A549 (cell line): ENCODE results near the gene LBP.

Source experiments
- BHLHE40 ChIP-seq: IDR thresholded peaks from 2 replicates; pipeline ENCODE4 v1.6.1; 2012; ENCODE audit warnings: low read depth, low read length, inconsistent platforms
- CBX8 ChIP-seq: fragments of 200-600 bp; sonication (generic); IDR thresholded peaks from 2 replicates; pipeline ENCODE4 v1.6.1; 2016
- CHD4 ChIP-seq: fragments of 200-600 bp; sonication (generic); IDR thresholded peaks from 2 replicates; pipeline ENCODE4 v1.6.1; 2016; ENCODE audit warnings: antibody characterized with exemption, mild to moderate bottlenecking, borderline replicate concordance
- CTCF ChIP-seq: fragments of >200 bp; sonication (Bioruptor Twin); formaldehyde crosslinking; IDR thresholded peaks from 3 replicates; pipeline ENCODE4 v1.5.1; 2016
- EP300 ChIP-seq, 2 experiments: fragments of >200 bp; sonication (Bioruptor Twin); formaldehyde crosslinking; IDR thresholded peaks; 2 replicates in 1 of 2; 3 replicates in 1 of 2; pipeline ENCODE4 v1.6.1; 2016 to 2017
- ESRRA ChIP-seq: fragments of 150-350 bp; IDR thresholded peaks from 2 replicates; pipeline ENCODE4 v1.6.1; 2014; ENCODE audit warnings: mild to moderate bottlenecking, low read length, borderline replicate concordance
- JUNB ChIP-seq: fragments of >200 bp; sonication (Bioruptor Twin); formaldehyde crosslinking; IDR thresholded peaks from 2 replicates; pipeline ENCODE4 v1.6.1; 2016
- MAFK ChIP-seq: fragments of 450-650 bp; IDR thresholded peaks from 2 replicates; pipeline ENCODE4 v1.6.1; 2014; ENCODE audit not compliant: partially characterized antibody
- NFE2L2 ChIP-seq: fragments of 150-350 bp; conservative IDR thresholded peaks from 2 replicates; pipeline ENCODE4 v1.6.1; 2014; ENCODE audit warnings: low read length
- POLR2A ChIP-seq: IDR thresholded peaks from 2 replicates; pipeline ENCODE4 v1.6.1; 2012; ENCODE audit warnings: mild to moderate bottlenecking, low read length
- REST ChIP-seq: fragments of 200-600 bp; sonication (generic); IDR thresholded peaks from 2 replicates; pipeline ENCODE4 v1.6.1; 2016; ENCODE audit warnings: antibody characterized with exemption, mild to moderate bottlenecking, moderate library complexity
- RFX5 ChIP-seq: fragments of 450-650 bp; IDR thresholded peaks from 2 replicates; pipeline ENCODE4 v1.7.1; 2014; ENCODE audit warnings: antibody characterized with exemption, mild to moderate bottlenecking, moderate library complexity
- RNF2 ChIP-seq: fragments of 200-600 bp; sonication (generic); IDR thresholded peaks from 2 replicates; pipeline ENCODE4 v1.6.1; 2016; ENCODE audit warnings: low read depth, mild to moderate bottlenecking, antibody characterized with exemption, moderate library complexity, borderline replicate concordance
- ZC3H11A ChIP-seq: fragments of 450-650 bp; IDR thresholded peaks from 2 replicates; pipeline ENCODE4 v1.6.1; 2014; ENCODE audit warnings: antibody characterized with exemption, mild to moderate bottlenecking

GRCh38 chr20:38324159-38324558 is 22.1 kb upstream of the LBP start:
- TF ChIP-seq NFE2L2: no peak
- TF ChIP-seq RNF2: no peak
- no peak for TF ChIP-seq CTCF
- TF ChIP-seq POLR2A: no peak
- TF ChIP-seq EP300 (IDR thresholded peaks at IDR 0.05): no peak
- TF ChIP-seq MAFK: no peak
- no peak for TF ChIP-seq CHD4
- no peak for TF ChIP-seq JUNB
- TF ChIP-seq ESRRA: no peak
- no peak for TF ChIP-seq REST
- TF ChIP-seq CBX8: no peak
- TF ChIP-seq RFX5: no peak
- TF ChIP-seq ZC3H11A: no peak
- no peak for TF ChIP-seq BHLHE40
